CD4-positive, alpha-beta T cell treated with Interleukin-6 at 100 ng/mL for 8 hours (primary cell): ENCODE results near the gene C1orf174.

Experiments
- DNase-seq: peaks from one replicate; pipeline ENCODE4 v3.0.0-alpha.2; 2020; ENCODE audit warnings: mixed read lengths, low spot score

C1orf174 gene

DNA sequence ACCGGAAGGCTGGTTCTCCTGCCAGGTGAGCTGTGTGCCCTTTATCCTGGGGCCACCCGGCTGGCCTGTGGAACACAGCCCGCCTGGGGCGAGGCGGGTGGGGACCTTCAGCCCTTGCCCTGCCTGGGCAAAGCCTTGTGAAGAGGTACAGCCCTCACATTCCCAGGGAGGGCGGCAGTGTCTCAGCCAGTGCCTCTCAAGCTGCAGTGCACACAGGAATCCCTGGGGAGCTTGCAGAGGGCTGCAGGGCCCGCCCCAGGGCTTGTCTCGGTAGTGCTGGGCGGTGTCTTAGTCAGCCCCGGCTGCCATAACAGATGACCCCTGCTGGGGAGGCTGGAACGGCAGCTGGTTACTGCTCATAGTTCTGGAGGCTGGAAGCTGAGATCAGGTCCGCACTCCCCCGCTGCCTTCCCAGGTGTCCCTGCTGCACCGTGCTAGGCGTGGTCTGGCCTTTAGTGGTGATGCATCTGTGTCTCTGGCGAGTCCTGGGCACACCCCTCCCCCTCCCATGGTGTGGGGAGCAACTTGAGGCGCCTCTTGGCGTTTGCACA lies 30.2 kb downstream of the C1orf174 start:
- no peak for DNase-seq

DNA sequence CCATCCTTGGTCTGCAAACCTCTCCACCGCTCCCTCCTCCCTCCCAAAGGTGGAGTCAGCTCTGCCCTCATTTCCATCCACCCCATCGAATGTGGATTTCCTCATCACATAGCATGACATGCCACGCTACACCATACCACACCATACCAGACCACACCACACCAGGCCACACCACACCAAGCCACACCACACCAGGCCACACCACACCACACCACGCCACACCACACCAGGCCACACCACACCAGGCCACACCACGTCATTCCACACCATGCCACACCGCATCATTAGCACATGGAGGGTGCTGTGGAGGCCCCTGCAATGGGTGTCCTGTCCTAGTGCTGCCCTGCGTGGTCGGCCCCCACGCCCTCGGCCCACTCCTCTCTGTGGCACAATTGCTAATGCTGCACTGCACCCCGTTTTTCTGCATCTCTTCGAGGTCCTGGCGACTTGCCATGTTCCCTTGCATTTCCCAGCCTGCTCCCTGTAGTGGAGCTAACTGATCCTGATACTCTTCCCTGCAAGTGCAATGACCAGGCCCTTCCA lies 31.5 kb downstream of the C1orf174 start:
- DNase-seq, result no peak

DNA sequence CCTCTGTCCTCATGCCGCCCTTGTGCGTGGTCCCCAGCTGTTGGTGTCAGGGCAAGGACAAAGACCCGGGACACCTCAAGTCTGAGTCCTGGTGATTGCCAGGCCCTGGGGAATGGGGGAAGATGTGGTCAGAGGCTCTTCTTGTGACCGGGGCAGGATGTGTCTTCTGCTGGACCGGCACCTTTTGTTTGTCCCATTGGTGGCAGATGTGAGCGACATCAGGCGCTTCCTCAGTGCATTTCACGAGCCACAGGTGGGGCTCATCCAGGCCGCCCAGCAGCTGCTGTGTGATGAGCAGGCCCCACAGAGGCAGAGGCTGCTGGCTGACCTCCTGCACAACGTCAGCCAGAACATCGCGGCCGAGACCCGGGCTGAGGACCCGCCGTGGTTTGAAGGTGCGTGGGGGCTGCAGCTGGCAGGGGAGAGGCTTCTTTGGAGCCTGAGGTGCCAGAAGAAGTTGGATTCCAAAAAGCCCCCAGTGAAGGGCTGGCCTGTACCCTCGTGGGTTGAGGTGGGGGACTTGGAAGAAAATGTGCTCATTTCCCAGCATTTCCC lies 34.4 kb downstream of the C1orf174 start:
- DNase-seq, result no peak

DNA sequence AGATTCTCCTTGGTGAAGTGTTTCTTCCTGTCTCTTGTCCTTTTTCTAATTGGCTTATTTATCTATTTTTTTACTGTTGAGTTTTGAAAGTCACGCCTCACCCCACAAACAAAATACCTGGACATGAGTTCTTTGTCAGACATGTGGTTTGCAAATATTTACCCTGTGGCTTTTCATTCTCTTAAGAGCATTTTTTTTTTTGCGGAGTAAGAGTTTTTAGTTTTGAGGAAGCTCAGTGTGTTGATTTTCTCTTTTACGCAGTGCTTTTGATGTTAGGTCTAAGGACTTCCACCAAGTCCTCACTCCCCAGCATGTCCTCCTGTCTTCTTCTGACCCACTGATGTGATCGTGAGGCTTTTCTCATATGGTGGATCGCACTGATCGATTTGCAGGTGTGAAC lies 35.2 kb downstream of the C1orf174 start:
- no peak for DNase-seq

DNA sequence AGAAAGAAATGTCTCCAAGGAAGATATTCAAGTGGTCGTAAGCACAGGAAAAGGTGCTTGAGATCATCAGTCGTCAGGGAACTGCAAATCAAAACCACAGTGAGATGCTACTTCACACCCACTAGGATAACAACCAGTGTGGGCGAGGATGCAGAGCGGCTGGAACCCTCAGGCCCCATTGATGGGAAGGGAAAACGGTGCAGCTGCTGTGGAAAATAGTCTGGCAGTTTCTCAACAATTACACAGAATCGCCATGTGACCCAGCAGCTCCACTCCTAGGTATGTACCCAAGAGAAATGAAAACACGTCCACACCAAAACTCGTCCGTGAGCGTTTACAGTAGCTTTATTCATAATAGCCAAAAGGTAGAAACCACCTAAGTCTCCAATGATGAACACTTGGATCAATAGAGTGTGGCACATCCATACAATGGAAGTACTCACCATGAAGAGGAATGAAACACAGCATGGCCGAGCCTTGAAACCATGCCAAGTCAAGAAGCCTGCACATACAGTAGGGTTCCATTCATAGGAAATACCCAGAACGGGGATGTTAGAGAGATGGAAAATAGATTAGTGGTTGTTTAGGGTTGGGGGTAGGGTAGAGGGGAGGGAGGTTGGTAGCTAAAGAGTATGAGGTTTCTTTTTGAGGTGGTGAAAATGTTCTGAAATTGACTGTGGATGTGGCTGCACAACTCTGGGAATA lies 36.7 kb downstream of the C1orf174 start:
- DNase-seq, result no peak

DNA sequence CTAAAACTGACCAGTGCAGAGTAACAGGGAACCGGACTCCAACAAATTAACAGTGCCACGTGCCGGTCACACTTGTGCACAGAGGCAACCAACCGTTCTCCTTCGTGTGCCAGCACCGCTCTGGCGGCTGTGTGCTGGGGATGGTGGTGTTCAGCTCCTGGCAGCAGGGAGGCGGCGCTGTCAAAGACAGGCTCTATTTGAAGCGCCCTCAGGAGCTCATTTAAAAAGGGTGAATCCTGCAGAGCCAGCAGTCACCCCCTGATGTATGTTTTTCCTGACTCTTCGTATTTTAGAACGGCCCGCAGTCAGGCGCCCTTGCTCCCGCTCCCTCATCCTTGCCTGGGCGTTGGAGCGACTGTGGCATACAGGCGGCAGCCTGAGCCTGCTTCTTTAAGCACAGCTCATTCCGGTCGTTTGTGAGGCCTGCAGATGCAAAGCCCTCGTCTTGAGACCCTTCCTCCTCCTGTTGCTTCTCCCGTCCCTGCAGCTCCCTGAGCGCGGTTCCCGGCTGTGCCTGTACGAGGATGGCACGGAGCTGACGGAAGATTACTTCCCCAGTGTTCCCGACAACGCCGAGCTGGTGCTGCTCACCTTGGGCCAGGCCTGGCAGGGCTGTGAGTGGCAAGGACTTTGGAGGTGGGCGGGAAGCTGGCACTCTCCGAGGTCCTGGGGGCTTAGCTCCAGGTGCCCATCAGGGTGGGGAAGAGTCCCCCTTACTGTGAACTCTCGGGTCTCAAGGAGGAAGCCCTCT lies 41.7 kb downstream of the C1orf174 start:
- no peak for DNase-seq

DNA sequence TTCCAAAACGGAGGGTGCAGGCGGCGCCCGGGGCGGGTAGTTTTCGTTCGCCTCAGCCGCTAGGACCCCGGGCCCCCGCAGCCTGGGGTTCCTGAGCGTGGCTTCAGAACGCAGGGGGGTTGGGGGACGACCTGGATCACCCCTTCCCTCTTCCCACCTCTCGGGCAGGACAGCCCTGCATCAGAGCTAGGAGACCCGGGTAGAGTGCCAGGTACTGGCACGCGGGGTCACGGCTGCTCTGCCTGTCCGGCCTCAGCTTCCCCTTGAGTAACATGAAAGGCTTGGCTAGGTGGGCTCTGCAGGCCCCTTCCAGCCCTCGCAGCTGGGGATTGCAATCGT lies 42.3 kb downstream of the C1orf174 start:
- DNase-seq, result no peak

DNA sequence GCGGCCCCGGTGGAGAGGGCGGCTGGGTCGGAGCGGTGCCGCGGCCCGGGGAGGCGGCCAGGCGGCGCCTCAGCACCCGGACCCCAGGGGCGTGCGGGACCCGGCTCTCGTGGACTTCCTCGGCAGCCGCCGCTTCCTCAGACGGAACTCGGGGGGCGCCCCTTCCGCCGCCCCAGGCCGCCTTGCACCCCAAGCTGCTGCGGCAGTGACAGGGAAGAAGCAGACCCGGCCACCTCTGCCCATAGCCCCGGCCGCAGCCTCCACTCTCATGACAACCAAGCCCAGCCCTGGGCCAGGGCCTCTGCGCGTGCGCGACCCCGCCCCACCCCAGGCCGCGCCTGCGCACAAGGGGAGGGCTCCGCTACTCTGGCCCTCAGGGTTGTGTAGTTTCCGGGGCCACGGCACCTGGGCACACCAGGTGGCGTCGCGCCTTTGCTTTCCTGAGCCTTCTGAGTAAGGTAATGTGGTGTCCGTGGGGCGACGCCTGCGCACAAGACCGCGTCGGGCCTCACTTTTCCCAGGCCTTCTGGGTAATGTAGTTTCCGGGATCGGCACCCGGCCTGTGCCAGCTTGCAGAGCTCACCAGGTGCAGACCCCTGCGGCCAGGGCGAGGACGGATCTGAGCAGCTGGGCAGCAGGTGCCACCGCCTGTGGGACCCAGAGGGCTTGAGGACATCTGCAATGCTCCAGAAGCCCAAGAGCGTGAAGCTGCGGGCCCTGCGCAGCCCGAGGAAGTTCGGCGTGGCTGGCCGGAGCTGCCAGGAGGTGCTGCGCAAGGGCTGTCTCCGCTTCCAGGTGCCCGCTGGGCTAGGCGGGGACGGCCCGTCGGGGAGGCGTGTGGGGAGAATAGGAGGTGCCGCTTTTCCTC lies 42.9 kb downstream of the C1orf174 start, which contains the start of the genes CEP104 and DFFB:
CEP104 (minus strand) TSS at position 289 of the 868 bp plus-strand sequence. CDS start 4,804 bp downstream, outside the sequence.
DFFB (plus strand) TSS at position 554 of the 868 bp plus-strand sequence; CDS start at position 682, 128 bp downstream.
- DNase-seq, result peak; percentile 99

DNA sequence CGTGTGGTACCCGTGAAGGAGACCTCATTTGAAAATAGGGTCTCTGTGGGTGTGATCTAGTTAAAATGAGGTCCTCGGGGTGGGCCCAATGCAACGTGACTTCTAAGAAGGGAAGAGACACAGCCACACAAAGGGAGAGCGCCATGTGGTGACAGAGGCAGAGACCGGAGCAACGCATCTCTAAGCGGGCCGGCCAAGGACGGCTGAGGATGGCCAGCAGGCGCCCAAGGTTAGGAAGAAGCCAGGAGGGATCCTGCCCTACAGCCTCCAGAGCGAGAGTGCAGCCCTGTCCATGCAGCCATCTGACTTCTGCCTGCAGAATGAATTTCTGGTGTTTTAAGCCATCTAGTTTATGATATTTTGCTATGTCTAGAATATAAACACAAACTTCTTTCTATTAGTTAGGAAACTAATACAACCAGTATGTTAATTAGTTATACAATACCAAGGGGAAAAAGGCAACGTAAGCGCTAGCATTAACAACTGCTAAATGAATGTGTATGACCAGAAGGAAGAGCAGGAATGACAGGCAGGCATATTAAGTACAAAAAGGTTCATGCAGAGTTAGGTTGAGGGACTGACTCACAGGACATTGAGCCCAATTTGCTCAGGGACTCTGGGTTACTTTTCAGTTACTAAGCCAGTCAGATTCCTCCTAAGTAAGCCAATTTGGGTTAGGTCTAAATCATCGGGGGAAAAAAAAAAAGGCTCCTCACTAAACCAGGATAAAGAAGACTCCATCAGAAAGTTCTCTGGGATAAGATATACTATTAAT lies 47.2 kb downstream of the C1orf174 start:
- no peak for DNase-seq

DNA sequence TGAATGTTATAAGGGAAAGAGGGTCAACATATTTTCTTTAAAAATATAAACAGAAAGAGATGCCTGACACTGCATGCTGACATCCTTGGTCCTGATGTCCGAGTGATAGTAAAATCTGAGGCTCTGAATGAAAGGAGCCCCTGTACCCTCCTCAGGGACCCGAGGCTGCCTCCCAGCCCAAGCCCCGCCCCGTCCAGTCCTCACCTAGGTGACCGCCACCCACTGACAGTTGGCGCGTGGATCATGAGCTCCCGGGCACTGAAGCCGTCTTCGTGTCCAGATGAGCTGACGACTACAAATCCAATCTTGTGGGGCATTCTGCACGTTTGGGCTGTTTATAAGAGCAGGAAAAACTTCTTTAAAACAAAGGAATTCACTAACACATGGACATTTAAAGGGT lies 48.0 kb downstream of the C1orf174 start:
- no peak for DNase-seq

DNA sequence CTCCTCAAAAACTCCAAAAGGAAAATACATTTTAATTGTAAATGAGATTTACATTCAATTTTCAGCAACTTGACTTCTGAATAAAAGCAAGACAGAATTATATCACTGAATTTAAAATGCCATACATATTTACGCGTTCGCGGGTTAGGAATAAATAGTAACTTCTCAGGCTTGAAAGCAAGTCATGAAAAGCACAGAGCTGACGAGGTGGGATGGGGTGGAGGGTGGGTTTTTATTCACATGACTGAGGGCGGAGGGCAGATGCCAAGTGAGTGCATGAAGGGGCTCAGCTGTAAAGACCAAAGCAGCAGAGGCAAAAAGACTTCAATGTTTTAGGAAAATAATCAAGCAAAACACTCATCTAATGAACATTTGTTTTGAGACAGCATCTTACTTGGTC lies 48.8 kb downstream of the C1orf174 start:
- DNase-seq, result no peak

DNA sequence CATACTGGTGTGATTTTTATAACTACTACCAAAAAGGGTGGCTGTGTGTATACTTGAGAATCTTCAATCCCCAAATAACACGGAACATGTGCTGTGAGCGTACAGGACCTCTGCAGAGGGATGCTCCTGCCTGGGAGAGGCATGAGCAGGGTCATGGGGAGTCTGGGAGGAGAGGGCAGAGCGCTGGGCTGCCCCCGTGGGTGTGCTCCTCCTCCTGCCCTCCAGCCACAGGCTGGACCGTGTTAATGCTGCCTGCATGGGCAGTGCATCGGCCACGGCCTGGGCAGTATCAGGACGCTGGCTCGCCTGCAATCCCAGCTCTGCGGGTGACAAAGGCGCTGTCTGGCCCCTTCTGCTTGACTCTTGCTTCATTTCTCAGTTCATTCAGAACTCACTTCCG lies 49.2 kb downstream of the C1orf174 start:
- DNase-seq, result no peak

DNA sequence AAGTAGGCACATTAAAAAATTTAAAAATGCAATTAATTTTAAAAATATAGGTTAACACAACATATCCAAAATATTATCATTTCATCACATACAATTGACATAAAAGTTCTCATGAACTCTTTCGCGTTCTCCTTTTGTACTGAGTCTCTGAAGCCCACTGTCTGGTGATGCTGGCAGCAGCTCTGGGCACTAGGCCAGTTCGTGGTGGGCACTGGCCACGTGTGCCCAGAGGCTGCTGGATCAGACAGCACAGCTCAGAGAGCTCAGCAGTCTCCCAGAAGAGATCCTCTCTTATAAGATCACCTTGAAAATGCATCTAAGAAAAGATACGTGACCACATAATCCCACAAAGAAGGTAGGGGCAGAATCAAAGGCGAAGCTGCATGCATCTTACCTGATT lies 53.0 kb downstream of the C1orf174 start:
- no peak for DNase-seq

DNA sequence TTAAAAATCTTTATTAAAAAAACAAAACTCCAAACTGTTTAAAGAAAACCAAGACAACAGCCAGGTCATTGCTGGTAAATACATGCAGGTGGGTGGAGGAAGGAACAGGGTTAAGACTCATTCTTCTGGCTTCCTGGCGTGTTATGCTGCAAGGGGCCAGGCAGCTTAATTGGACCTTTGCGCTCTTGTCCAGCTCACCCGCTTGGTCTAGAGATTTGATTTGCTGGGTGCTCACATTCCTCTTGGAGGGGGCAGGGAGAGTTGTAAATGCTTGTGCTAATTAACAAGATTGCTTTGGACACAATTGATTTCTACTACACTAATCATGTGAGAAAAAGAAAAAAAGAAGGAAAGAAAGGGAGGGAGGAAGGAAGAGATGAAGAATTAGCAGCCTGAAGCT lies 53.5 kb downstream of the C1orf174 start:
- DNase-seq, result no peak

DNA sequence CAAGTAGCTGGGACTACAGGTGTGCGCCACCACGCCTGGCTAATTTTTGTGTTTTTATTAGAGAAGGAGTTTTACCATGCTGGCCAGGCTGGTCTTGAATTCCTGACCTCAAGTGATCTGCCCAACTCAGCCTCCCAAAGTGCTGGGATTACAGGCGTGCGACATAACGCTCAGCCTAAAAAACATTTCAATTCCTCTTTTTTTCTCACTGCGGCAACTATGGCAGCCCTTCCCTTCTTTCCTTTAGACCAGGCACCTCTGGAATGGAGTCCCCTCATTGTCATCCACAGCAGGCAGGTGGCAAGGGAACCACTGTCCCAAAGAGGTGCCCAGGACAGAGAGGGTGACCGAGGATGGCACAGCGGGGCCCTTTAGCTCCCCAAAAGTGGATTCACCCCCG lies 57.2 kb downstream of the C1orf174 start:
- no peak for DNase-seq

DNA sequence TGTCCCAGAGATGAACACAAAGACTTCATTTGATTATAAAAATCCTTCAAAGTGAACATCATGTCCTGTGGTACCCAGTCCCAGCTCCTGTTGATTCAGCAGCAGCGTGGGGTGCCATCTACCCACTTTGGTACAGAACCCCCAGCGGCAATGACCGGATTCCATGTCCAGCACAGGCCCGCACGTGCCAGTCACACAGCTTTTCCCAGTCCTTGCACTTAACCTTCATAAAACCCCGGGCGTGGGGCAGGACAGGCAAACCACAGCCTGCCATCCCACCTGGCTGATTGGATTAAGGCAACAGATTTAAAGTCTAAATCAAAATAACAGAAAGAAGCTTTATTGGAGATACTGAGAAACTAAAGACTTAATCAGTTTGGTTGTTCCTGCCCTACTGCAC lies 58.6 kb downstream of the C1orf174 start:
- no peak for DNase-seq
